ENCODE data around the gene ZNF619. TPM values are rescaled to one million over a fixed set of nuclear protein-coding genes. Genes with fewer than 3 reads are reported as not detected.

Gene ZNF619
- total and polyA plus RNA-seq, 2 experiments from 2014 or later, result 0.15 TPM; not detected in 1

- Histone ChIP-seq H3K27ac (peak overlapping the region; percentile 60), H3K27me3 (no peaks in the 10 kb centered on the region), H3K9me3 (ENCODE audit: low read depth) (no peaks in the 10 kb centered on the region), H3K4me3 (no peak overlapping the region), H3K36me3 (no peaks in the 10 kb centered on the region), H3K4me1 (ENCODE audit: low read depth) (peaks cover 4% of the 10 kb centered on the region)
- TF ChIP-seq CTCF (IDR thresholded peaks at IDR 0.05; ENCODE audit: low read depth, low read length), result no peak
- no peak for DNase-seq (ENCODE audit: low read depth in 1 of 2, low spot score in 1 of 2)
Observed at GRCh38 chr3:40450438-40450837, 26.5 kb upstream of the ZNF619 start.

- Histone ChIP-seq H3K27me3 (no peaks in the 10 kb centered on the region), H3K4me1 (ENCODE audit: low read depth) (peaks cover 4% of the 10 kb centered on the region), H3K27ac (no peak overlapping the region), H3K4me3 (no peak overlapping the region), H3K36me3 (no peaks in the 10 kb centered on the region), H3K9me3 (ENCODE audit: low read depth) (no peaks in the 10 kb centered on the region)
- TF ChIP-seq CTCF (IDR thresholded peaks at IDR 0.05; ENCODE audit: low read depth, low read length), result no peak
- DNase-seq (ENCODE audit: low read depth in 1 of 2, low spot score in 1 of 2), result no peak
Observed at GRCh38 chr3:40451551-40451950, 25.4 kb upstream of the ZNF619 start.

- Histone ChIP-seq H3K9me3 (ENCODE audit: low read depth) (no peaks in the 10 kb centered on the region), H3K4me3 (peak overlapping the region; percentile 66), H3K36me3 (no peaks in the 10 kb centered on the region), H3K27me3 (no peaks in the 10 kb centered on the region), H3K4me1 (ENCODE audit: low read depth) (peaks cover 4% of the 10 kb centered on the region), H3K27ac (peak overlapping the region; percentile 95)
- no peak for DNase-seq (ENCODE audit: low read depth in 1 of 2, low spot score in 1 of 2)
- no peak for TF ChIP-seq CTCF (IDR thresholded peaks at IDR 0.05; ENCODE audit: low read depth, low read length)
Observed at GRCh38 chr3:40452057-40452456, 24.9 kb upstream of the ZNF619 start.

- Histone ChIP-seq H3K27ac (peak overlapping the region; percentile 95), H3K27me3 (no peaks in the 10 kb centered on the region), H3K36me3 (no peaks in the 10 kb centered on the region), H3K4me3 (peak overlapping the region; percentile 66), H3K9me3 (ENCODE audit: low read depth) (no peaks in the 10 kb centered on the region), H3K4me1 (ENCODE audit: low read depth) (peaks cover 4% of the 10 kb centered on the region)
- no peak for DNase-seq (ENCODE audit: low read depth in 1 of 2, low spot score in 1 of 2)
- TF ChIP-seq CTCF (IDR thresholded peaks at IDR 0.05; ENCODE audit: low read depth, low read length), result no peak
Observed at GRCh38 chr3:40452562-40452875, 24.4 kb upstream of the ZNF619 start.

- no peaks in the 10 kb centered on the region for H3K9me3 ChIP-seq (ENCODE audit: low read depth)
- DNase-seq (ENCODE audit: low read depth in 1 of 2, low spot score in 1 of 2), result peak; percentile 99 to 100
- peak overlapping the region; percentile 95 for H3K27ac ChIP-seq
Observed at GRCh38 chr3:40452876-40453730, 23.8 kb upstream of the ZNF619 start.

More at GRCh38 chr3:40452876-40453730, 23.8 kb upstream of the ZNF619 start:
- no peak for TF ChIP-seq CTCF (IDR thresholded peaks at IDR 0.05; ENCODE audit: low read depth, low read length)
- H3K4me3 ChIP-seq, result peak overlapping the region; percentile 66
- no peaks in the 10 kb centered on the region for H3K36me3 ChIP-seq
- H3K4me1 ChIP-seq (ENCODE audit: low read depth), result peaks cover 4% of the 10 kb centered on the region
- no peaks in the 10 kb centered on the region for H3K27me3 ChIP-seq

Data from cardiac muscle cell (in vitro differentiated cells and primary cell).